ENCODE results near the gene PAF1. TPM values are rescaled to one million over a fixed set of nuclear protein-coding genes. Genes with fewer than 3 reads are reported as not detected.

The PAF1 gene
- total RNA-seq, 1 experiment from 2014 or later: 53.5 TPM

GRCh38 chr19:39403331-39404312, 12.7 kb upstream of the PAF1 start (continued):
- TF ChIP-seq ZBTB33 (IDR thresholded peaks at IDR 0.05; ENCODE audit: extremely low read depth, insufficient replicate concordance, low read length) (no peak), SP1 (IDR thresholded peaks at IDR 0.05; ENCODE audit: low read depth) (no peak), JUND (IDR thresholded peaks at IDR 0.05) (no peak), YY1 (IDR thresholded peaks at IDR 0.05; ENCODE audit: extremely low read depth, insufficient replicate concordance, low read depth, low read length) (no peak)

DNA sequence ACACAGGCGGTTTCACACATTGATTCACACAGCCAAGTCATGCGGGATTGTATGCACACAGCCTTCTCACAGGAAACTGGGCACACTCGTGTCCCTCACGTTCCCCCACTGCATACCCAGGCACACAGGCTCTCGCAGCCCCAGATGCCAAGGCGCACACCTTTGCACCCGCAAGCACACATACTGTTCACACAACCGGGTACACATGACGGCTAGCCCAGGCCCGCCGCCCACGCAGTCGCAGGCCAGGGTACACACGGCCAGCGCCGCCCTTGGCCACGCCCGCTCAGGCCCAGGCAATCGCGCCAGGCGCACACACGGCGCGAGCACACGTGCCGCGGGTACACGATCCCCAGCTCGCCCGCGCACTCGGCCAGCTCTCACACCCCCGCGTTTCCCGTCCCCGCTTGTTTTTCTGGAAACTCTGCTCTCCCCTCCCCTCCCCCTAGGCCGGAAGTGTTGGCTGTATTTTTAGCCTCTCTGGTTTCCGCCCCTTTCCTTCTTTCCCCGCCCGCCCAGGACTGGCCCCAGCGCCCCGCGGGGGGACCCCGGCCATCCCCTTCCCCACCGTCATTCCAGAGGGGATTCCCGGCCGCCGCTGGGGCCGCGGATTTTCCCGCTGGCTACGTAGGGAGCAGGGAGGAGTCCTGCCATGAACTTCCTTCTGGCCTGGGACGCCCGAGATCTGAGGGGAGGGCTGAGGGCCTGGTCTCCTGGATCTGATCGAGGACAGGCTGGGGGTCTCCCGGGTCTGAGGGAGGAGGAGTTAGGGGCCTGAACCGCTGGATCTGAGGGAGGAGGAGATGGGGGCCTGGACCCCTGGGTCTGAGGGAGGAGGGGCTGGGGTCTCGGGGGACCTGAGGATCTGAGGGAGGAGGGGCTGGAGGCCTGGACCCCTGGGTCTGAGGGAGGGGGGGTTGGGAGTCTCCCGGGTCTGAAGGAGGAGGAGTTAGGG, 11.7 kb upstream of the PAF1 start:
- POLR2A ChIA-PET: interaction anchor here (1.0 to 3.8 kb wide), 6 partner anchors 9 to 33 kb away, joined by 4 to 26 read pairs (median 16); partner anchors contain the start of genes MED29, PAF1 and RPS16

More for the DNA sequence above, 11.7 kb upstream of the PAF1 start:
- Histone ChIP-seq H3K9ac (ENCODE audit: low read length) (peak overlapping the region; percentile 97), H3K4me3 (replicated peaks in 1 of 2; ENCODE audit: low read depth in 1 of 2, low read length in 2 of 2) (peak overlapping the region; percentile 43 to 56), H3K9me3 (ENCODE audit: control insufficient read depth in 1 of 2, insufficient read depth in 1 of 2, low read depth in 1 of 2, low read length in 2 of 2) (no peaks in the 10 kb centered on the region), H3K4me1 (ENCODE audit: control insufficient read depth in 1 of 2, insufficient read depth in 2 of 2, low read length in 2 of 2) (peaks cover 57 to 88% of the 10 kb centered on the region in 2 experiments), H3K9me2 (ENCODE audit: insufficient read depth) (no peaks in the 10 kb centered on the region), H3K27ac (ENCODE audit: low read depth, low read length) (peak overlapping the region; percentile 99), H3K27me3 (ENCODE audit: insufficient read depth, low read length) (no peaks in the 10 kb centered on the region), H3K79me2 (ENCODE audit: insufficient read depth, low read length) (peaks cover 24% of the 10 kb centered on the region), H2AFZ (ENCODE audit: low read depth, low read length, poor library complexity, severe bottlenecking) (no peak overlapping the region), H3K4me2 (ENCODE audit: low read length) (peak overlapping the region; percentile 92), H3K36me3 (ENCODE audit: control insufficient read depth in 1 of 2, insufficient read depth in 2 of 2, low read length in 2 of 2) (peaks cover 0 to 6% of the 10 kb centered on the region in 2 experiments; a peak in 1 of 4 replicates), H4K20me1 (ENCODE audit: insufficient read depth) (no peaks in the 10 kb centered on the region)
- no TSS peak for BruUV-seq (replicated peaks)
- CTCF ChIA-PET: interaction anchor here (0.5 to 1.0 kb wide), 3 partner anchors 9 to 198 kb away, joined by 3 to 4 read pairs (median 4); partner anchors contain the start of genes MED29 and PAF1
- RAD21 ChIA-PET (ENCODE audit: low non-redundant PET in 1 of 2, low total read pairs in 2 of 2, uncharacterized antibody in 2 of 2, unreplicated experiment in 2 of 2): interaction anchor here in 1 of 2 experiments (1.4 kb wide), 1 partner anchor 9 kb away, joined by 4 read pairs; no protein-coding TSS in a partner anchor
- intact Hi-C loops (cut with micrococcal nuclease): loop anchor here (1.0 kb wide), 1 partner anchor 9 kb away; no protein-coding TSS in a partner anchor
- DNase-seq (ENCODE audit: low read depth, low spot score) (peak; percentile 64), ATAC-seq (peak; percentile 34)
- TF ChIP-seq FOSL1 (IDR thresholded peaks at IDR 0.05; ENCODE audit: low read depth) (no peak), ZNF274 (IDR thresholded peaks at IDR 0.05; ENCODE audit: low read depth, low read length) (no peak), POLR2AphosphoS5 (IDR thresholded peaks at IDR 0.05; ENCODE audit: low read depth, low read length) (peak; percentile 45; the same call in 1 of the 2 replicates), EZH2 (IDR thresholded peaks at IDR 0.05) (no peak), ZFX (IDR thresholded peaks at IDR 0.05) (peak; percentile 41; the same call in 1 of the 2 replicates), RAD21 (IDR thresholded peaks at IDR 0.05; ENCODE audit: low read depth) (no peak), POLR2A (IDR thresholded peaks at IDR 0.05; ENCODE audit: borderline replicate concordance, extremely low read depth, insufficient read depth, insufficient read length) (peak; percentile 64), EGR1 (IDR thresholded peaks at IDR 0.05; ENCODE audit: low read depth) (no peak), JUND (IDR thresholded peaks at IDR 0.05) (no peak)
- TF ChIP-seq, protein P1, sequence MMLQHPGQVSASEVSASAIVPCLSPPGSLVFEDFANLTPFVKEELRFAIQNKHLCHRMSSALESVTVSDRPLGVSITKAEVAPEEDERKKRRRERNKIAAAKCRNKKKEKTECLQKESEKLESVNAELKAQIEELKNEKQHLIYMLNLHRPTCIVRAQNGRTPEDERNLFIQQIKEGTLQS (IDR thresholded peaks at IDR 0.05): no peak
